Activated T-helper 1 cell treated with anti-CD3 and anti-CD28 coated beads, Interleukin-12 subunit alpha, Interleukin-12 subunit beta, Interleukin-2, Interleukin-4 antibody, amounts not matched to agents 30 ng/mL and 10 ng/mL and 1 ng/mL, durations not matched to agents 14 hours and 24 hours and 36 hours (primary cell): ENCODE data around the gene MAP2K4. TPM values are rescaled to one million over a fixed set of nuclear protein-coding genes. Genes with fewer than 3 reads are reported as not detected.

Experiments
- DNase-seq: peaks from one replicate; pipeline ENCODE4 v3.0.0; 2021; ENCODE audit warnings: low spot score
- H3K27ac Mint-ChIP-seq: one replicate; pipeline ENCODE4 v1.8.0; 2021; ENCODE audit warnings: mild to moderate bottlenecking, mixed read lengths
- H3K27me3 Mint-ChIP-seq: one replicate; pipeline ENCODE4 v1.8.0; 2022; ENCODE audit warnings: mild to moderate bottlenecking, moderate library complexity, mixed read lengths; ENCODE audit not compliant: insufficient read depth
- H3K36me3 Mint-ChIP-seq: one replicate; pipeline ENCODE4 v1.8.0; 2021; ENCODE audit warnings: low read depth, mixed read lengths
- H3K4me1 Mint-ChIP-seq: one replicate; pipeline ENCODE4 v1.8.0; 2021; ENCODE audit warnings: low read depth, mixed read lengths
- H3K4me3 Mint-ChIP-seq: one replicate; pipeline ENCODE4 v1.8.0; 2021; ENCODE audit warnings: mild to moderate bottlenecking, moderate library complexity, mixed read lengths
- H3K9me3 Mint-ChIP-seq: one replicate; pipeline ENCODE4 v1.8.0; 2021; ENCODE audit warnings: mixed read lengths
- intact Hi-C: fragments of 100-400 bp; cut with micrococcal nuclease; formaldehyde crosslinking; loops from one replicate; pipeline ENCODE4 v1.15.1; 2024
- total RNA-seq: library from RNA; stranded (reverse); gene quantifications from 2 replicates; pipeline ENCODE4 v1.2.3, GENCODE V29; 2022

MAP2K4 gene
- total RNA-seq, 1 donor from 2014 or later, result 34.7 TPM

GRCh38 chr17:12110906-12111305 is 90.2 kb downstream of the MAP2K4 start:
- intact Hi-C loops, result loop anchor here (10.0 kb wide), 1 partner anchor 1304 kb away; no protein-coding TSS in a partner anchor
- no peaks in the 10 kb centered on the region for H3K27me3 Mint-ChIP-seq
- H3K27ac Mint-ChIP-seq, result no peak overlapping the region
- peaks cover 39% of the 10 kb centered on the region for H3K36me3 Mint-ChIP-seq
- no peak for DNase-seq
- no peak overlapping the region for H3K4me3 Mint-ChIP-seq
- H3K4me1 Mint-ChIP-seq, result no peaks in the 10 kb centered on the region
- H3K9me3 Mint-ChIP-seq, result no peaks in the 10 kb centered on the region

- no peak overlapping the region for H3K4me3 Mint-ChIP-seq
- intact Hi-C loops, result loop anchor here (10.0 kb wide), 1 partner anchor 1302 kb away; no protein-coding TSS in a partner anchor
- peaks cover 46% of the 10 kb centered on the region for H3K36me3 Mint-ChIP-seq
- DNase-seq, result no peak
- no peak overlapping the region for H3K27ac Mint-ChIP-seq
- no peaks in the 10 kb centered on the region for H3K9me3 Mint-ChIP-seq
- H3K27me3 Mint-ChIP-seq, result no peaks in the 10 kb centered on the region
- no peaks in the 10 kb centered on the region for H3K4me1 Mint-ChIP-seq
Measured at GRCh38 chr17:12113156-12113555, 92.5 kb downstream of the MAP2K4 start.

- Mint-ChIP-seq H3K9me3 (no peaks in the 10 kb centered on the region), H3K27me3 (no peaks in the 10 kb centered on the region), H3K36me3 (peaks cover 48% of the 10 kb centered on the region), H3K27ac (no peak overlapping the region), H3K4me3 (no peak overlapping the region), H3K4me1 (no peaks in the 10 kb centered on the region)
- intact Hi-C loops, result loop anchor here (10.0 kb wide), 1 partner anchor 1300 kb away; no protein-coding TSS in a partner anchor
- no peak for DNase-seq
Measured at GRCh38 chr17:12114686-12115418, 94.2 kb downstream of the MAP2K4 start.

GRCh38 chr17:12116143-12116542 is 95.5 kb downstream of the MAP2K4 start:
- Mint-ChIP-seq H3K27me3 (no peaks in the 10 kb centered on the region), H3K36me3 (peaks cover 49% of the 10 kb centered on the region), H3K27ac (no peak overlapping the region), H3K4me3 (no peak overlapping the region), H3K9me3 (no peaks in the 10 kb centered on the region), H3K4me1 (no peaks in the 10 kb centered on the region)
- no peak for DNase-seq
- intact Hi-C loops, result loop anchor here (10.0 kb wide), 1 partner anchor 1299 kb away; no protein-coding TSS in a partner anchor

- DNase-seq, result no peak
- Mint-ChIP-seq H3K27ac (no peak overlapping the region), H3K4me1 (no peaks in the 10 kb centered on the region), H3K27me3 (no peaks in the 10 kb centered on the region), H3K36me3 (peaks cover 29% of the 10 kb centered on the region), H3K9me3 (no peaks in the 10 kb centered on the region), H3K4me3 (no peak overlapping the region)
- intact Hi-C loops, result loop anchor here (10.0 kb wide), 1 partner anchor 1296 kb away; no protein-coding TSS in a partner anchor
Measured at GRCh38 chr17:12118617-12119016, 97.9 kb downstream of the MAP2K4 start.

GRCh38 chr17:12122075-12122474 is 101.4 kb downstream of the MAP2K4 start:
- Mint-ChIP-seq H3K27ac (no peak overlapping the region), H3K27me3 (no peaks in the 10 kb centered on the region), H3K9me3 (no peaks in the 10 kb centered on the region), H3K4me3 (no peak overlapping the region), H3K4me1 (no peaks in the 10 kb centered on the region), H3K36me3 (peaks cover 37% of the 10 kb centered on the region)
- intact Hi-C loops, result no loop called here
- no peak for DNase-seq

- H3K27me3 Mint-ChIP-seq, result no peaks in the 10 kb centered on the region
- DNase-seq, result no peak
- no peaks in the 10 kb centered on the region for H3K4me1 Mint-ChIP-seq
- no peak overlapping the region for H3K27ac Mint-ChIP-seq
- H3K4me3 Mint-ChIP-seq, result no peak overlapping the region
- intact Hi-C loops, result no loop called here
- no peaks in the 10 kb centered on the region for H3K9me3 Mint-ChIP-seq
- peaks cover 47% of the 10 kb centered on the region for H3K36me3 Mint-ChIP-seq
Measured at GRCh38 chr17:12127177-12127576, 106.5 kb downstream of the MAP2K4 start.

GRCh38 chr17:12127667-12128066 is 107.0 kb downstream of the MAP2K4 start:
- no peak overlapping the region for H3K27ac Mint-ChIP-seq
- intact Hi-C loops, result no loop called here
- peaks cover 51% of the 10 kb centered on the region for H3K36me3 Mint-ChIP-seq

GRCh38 chr17:12128946-12129345 is 108.3 kb downstream of the MAP2K4 start:
- no peak for DNase-seq
- no peaks in the 10 kb centered on the region for H3K4me1 Mint-ChIP-seq
- no peak overlapping the region for H3K27ac Mint-ChIP-seq
- H3K4me3 Mint-ChIP-seq, result no peak overlapping the region
- peaks cover 57% of the 10 kb centered on the region for H3K36me3 Mint-ChIP-seq
- no peaks in the 10 kb centered on the region for H3K27me3 Mint-ChIP-seq
- H3K9me3 Mint-ChIP-seq, result peaks cover 4% of the 10 kb centered on the region
- intact Hi-C loops, result no loop called here

More at GRCh38 chr17:12127667-12128066, 107.0 kb downstream of the MAP2K4 start:
- no peaks in the 10 kb centered on the region for H3K4me1 Mint-ChIP-seq
- H3K4me3 Mint-ChIP-seq, result no peak overlapping the region
- H3K9me3 Mint-ChIP-seq, result no peaks in the 10 kb centered on the region
- DNase-seq, result no peak
- H3K27me3 Mint-ChIP-seq, result no peaks in the 10 kb centered on the region

GRCh38 chr17:12133183-12133582 is 112.5 kb downstream of the MAP2K4 start:
- H3K4me1 Mint-ChIP-seq, result no peaks in the 10 kb centered on the region
- no peak overlapping the region for H3K4me3 Mint-ChIP-seq
- intact Hi-C loops, result no loop called here
- H3K27me3 Mint-ChIP-seq, result no peaks in the 10 kb centered on the region
- peaks cover 50% of the 10 kb centered on the region for H3K36me3 Mint-ChIP-seq
- peaks cover 18% of the 10 kb centered on the region for H3K9me3 Mint-ChIP-seq
- H3K27ac Mint-ChIP-seq, result no peak overlapping the region
- DNase-seq, result no peak

GRCh38 chr17:12134101-12134500 is 113.4 kb downstream of the MAP2K4 start:
- no peak for DNase-seq
- H3K27me3 Mint-ChIP-seq, result no peaks in the 10 kb centered on the region
- H3K4me3 Mint-ChIP-seq, result no peak overlapping the region
- intact Hi-C loops, result no loop called here
- H3K9me3 Mint-ChIP-seq, result peaks cover 18% of the 10 kb centered on the region
- H3K27ac Mint-ChIP-seq, result no peak overlapping the region
- H3K4me1 Mint-ChIP-seq, result no peaks in the 10 kb centered on the region
- H3K36me3 Mint-ChIP-seq, result peaks cover 50% of the 10 kb centered on the region

GRCh38 chr17:12134587-12134986 is 113.9 kb downstream of the MAP2K4 start:
- no peak overlapping the region for H3K4me3 Mint-ChIP-seq
- no peak overlapping the region for H3K27ac Mint-ChIP-seq
- H3K36me3 Mint-ChIP-seq, result peaks cover 46% of the 10 kb centered on the region
- intact Hi-C loops, result no loop called here
- no peaks in the 10 kb centered on the region for H3K4me1 Mint-ChIP-seq
- H3K27me3 Mint-ChIP-seq, result no peaks in the 10 kb centered on the region
- H3K9me3 Mint-ChIP-seq, result peaks cover 18% of the 10 kb centered on the region
- DNase-seq, result no peak

- Mint-ChIP-seq H3K4me1 (no peaks in the 10 kb centered on the region), H3K36me3 (peaks cover 49% of the 10 kb centered on the region), H3K27ac (no peak overlapping the region), H3K9me3 (peaks cover 18% of the 10 kb centered on the region), H3K4me3 (no peak overlapping the region), H3K27me3 (no peaks in the 10 kb centered on the region)
- intact Hi-C loops, result no loop called here
- DNase-seq, result no peak
Measured at GRCh38 chr17:12136243-12136642, 115.6 kb downstream of the MAP2K4 start.
